ENCODE measurements around the gene PLA2G4C. TPM values are rescaled to one million over a fixed set of nuclear protein-coding genes. Genes with fewer than 3 reads are reported as not detected.

PLA2G4C gene
- total RNA-seq, 6 donors from 2014 or later: 7.3 to 39.8 (median 14.2) TPM

GRCh38 chr19:48025480-48025879 is 85.1 kb downstream of the PLA2G4C start:
- TF ChIP-seq POLR2AphosphoS5 (IDR thresholded peaks at IDR 0.05) (no peak), POLR2A (IDR thresholded peaks at IDR 0.05) (no peak), EP300 (IDR thresholded peaks at IDR 0.05) (no peak)
- Histone ChIP-seq H3K36me3 (no peaks in the 10 kb centered on the region), H3K27me3 (no peaks in the 10 kb centered on the region), H3K27ac (no peak overlapping the region), H3K4me3 (no peak overlapping the region), H3K9me3 (no peaks in the 10 kb centered on the region), H3K4me1 (no peaks in the 10 kb centered on the region)
- WGBS, 2 donors: 60 to 66% methylated on average over 3 of the region's 3 CpGs
- DNase-seq (no peak), ATAC-seq (ENCODE audit: low FRiP score in 2 of 2) (no peak)

DNA sequence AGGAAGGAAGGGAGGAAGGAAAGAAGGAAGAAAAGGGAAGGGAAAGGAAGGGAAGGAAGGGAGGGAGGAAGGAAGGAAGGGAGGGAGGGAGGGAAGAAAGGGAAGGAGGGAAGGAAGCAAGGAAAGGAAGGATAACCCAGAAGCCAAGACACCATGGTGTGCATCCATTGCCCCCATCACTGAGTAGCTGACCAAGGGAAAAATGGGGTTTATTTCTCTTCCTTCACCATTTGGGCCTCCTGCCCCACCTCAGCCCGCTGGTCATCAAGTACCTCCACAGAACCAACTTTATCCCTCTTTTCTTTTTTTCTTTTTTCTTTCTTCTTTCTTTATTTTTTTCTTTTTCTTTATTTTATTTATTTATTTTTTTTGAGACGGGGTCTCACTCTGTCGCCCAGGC is 87.1 kb downstream of the PLA2G4C start:
- no peak for DNase-seq

GRCh38 chr19:48023011-48023410 is 87.6 kb downstream of the PLA2G4C start:
- H3K27ac ChIP-seq: no peak overlapping the region
- no peaks in the 10 kb centered on the region for H3K9me3 ChIP-seq
- 59 to 65% methylated on average over 2 of the region's 2 CpGs for WGBS, 2 donors
- no peak overlapping the region for H3K4me3 ChIP-seq
- H3K27me3 ChIP-seq: no peaks in the 10 kb centered on the region
- ATAC-seq (ENCODE audit: low FRiP score in 2 of 2) (no peak), DNase-seq (no peak)
- no peaks in the 10 kb centered on the region for H3K36me3 ChIP-seq
- TF ChIP-seq POLR2AphosphoS5 (IDR thresholded peaks at IDR 0.05) (no peak), POLR2A (IDR thresholded peaks at IDR 0.05) (no peak), EP300 (IDR thresholded peaks at IDR 0.05) (no peak)
- TF ChIP-seq, protein P1, sequence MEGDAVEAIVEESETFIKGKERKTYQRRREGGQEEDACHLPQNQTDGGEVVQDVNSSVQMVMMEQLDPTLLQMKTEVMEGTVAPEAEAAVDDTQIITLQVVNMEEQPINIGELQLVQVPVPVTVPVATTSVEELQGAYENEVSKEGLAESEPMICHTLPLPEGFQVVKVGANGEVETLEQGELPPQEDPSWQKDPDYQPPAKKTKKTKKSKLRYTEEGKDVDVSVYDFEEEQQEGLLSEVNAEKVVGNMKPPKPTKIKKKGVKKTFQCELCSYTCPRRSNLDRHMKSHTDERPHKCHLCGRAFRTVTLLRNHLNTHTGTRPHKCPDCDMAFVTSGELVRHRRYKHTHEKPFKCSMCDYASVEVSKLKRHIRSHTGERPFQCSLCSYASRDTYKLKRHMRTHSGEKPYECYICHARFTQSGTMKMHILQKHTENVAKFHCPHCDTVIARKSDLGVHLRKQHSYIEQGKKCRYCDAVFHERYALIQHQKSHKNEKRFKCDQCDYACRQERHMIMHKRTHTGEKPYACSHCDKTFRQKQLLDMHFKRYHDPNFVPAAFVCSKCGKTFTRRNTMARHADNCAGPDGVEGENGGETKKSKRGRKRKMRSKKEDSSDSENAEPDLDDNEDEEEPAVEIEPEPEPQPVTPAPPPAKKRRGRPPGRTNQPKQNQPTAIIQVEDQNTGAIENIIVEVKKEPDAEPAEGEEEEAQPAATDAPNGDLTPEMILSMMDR (IDR thresholded peaks at IDR 0.05): no peak
- H3K4me1 ChIP-seq: no peaks in the 10 kb centered on the region

More for the DNA sequence above, 87.1 kb downstream of the PLA2G4C start:
- 87 to 90% methylated on average over 3 of the region's 3 CpGs for WGBS, 2 donors
- no peak overlapping the region for H3K27ac ChIP-seq
- no peak for ATAC-seq (ENCODE audit: low FRiP score in 2 of 2)
- no peak for TF ChIP-seq POLR2A (IDR thresholded peaks at IDR 0.05)
- no peak for TF ChIP-seq POLR2AphosphoS5 (IDR thresholded peaks at IDR 0.05)
- TF ChIP-seq EP300 (IDR thresholded peaks at IDR 0.05): no peak
- TF ChIP-seq, protein P1 (IDR thresholded peaks at IDR 0.05): no peak
- no peaks in the 10 kb centered on the region for H3K9me3 ChIP-seq
- H3K36me3 ChIP-seq: no peaks in the 10 kb centered on the region
- no peaks in the 10 kb centered on the region for H3K27me3 ChIP-seq
- no peaks in the 10 kb centered on the region for H3K4me1 ChIP-seq
- H3K4me3 ChIP-seq: no peak overlapping the region

GRCh38 chr19:48020686-48021085 is 89.9 kb downstream of the PLA2G4C start:
- TF ChIP-seq, protein P1 (IDR thresholded peaks at IDR 0.05): no peak
- TF ChIP-seq POLR2AphosphoS5 (IDR thresholded peaks at IDR 0.05) (no peak), EP300 (IDR thresholded peaks at IDR 0.05) (no peak), POLR2A (IDR thresholded peaks at IDR 0.05) (no peak)
- H3K4me3 ChIP-seq: no peak overlapping the region
- WGBS, 2 donors: 57 to 68% methylated on average over 3 of the region's 3 CpGs
- H3K4me1 ChIP-seq: no peaks in the 10 kb centered on the region
- no peaks in the 10 kb centered on the region for H3K27me3 ChIP-seq
- DNase-seq (no peak), ATAC-seq (ENCODE audit: low FRiP score in 2 of 2) (no peak)
- no peaks in the 10 kb centered on the region for H3K9me3 ChIP-seq
- no peak overlapping the region for H3K27ac ChIP-seq
- H3K36me3 ChIP-seq: no peaks in the 10 kb centered on the region

GRCh38 chr19:48010932-48011758 is 99.5 kb downstream of the PLA2G4C start:
- Histone ChIP-seq H3K4me1 (no peaks in the 10 kb centered on the region), H3K36me3 (no peaks in the 10 kb centered on the region), H3K9me3 (peaks cover 0 to 4% (median 2%) of the 10 kb centered on the region in 4 donors), H3K27ac (no peak overlapping the region), H3K27me3 (no peaks in the 10 kb centered on the region), H3K4me3 (no peak overlapping the region)
- ATAC-seq (ENCODE audit: low FRiP score in 2 of 2): no peak
- TF ChIP-seq POLR2AphosphoS5 (IDR thresholded peaks at IDR 0.05) (no peak), POLR2A (IDR thresholded peaks at IDR 0.05) (no peak), EP300 (IDR thresholded peaks at IDR 0.05) (no peak)
- TF ChIP-seq, protein P1 (IDR thresholded peaks at IDR 0.05): no peak
- no peak for DNase-seq
- WGBS, 2 donors: 85 to 93% methylated on average over 11 of the region's 11 CpGs

All from upper lobe of left lung (tissue), 6 donors.